ENCODE data around the gene SLC25A19.

Gene SLC25A19

DNA sequence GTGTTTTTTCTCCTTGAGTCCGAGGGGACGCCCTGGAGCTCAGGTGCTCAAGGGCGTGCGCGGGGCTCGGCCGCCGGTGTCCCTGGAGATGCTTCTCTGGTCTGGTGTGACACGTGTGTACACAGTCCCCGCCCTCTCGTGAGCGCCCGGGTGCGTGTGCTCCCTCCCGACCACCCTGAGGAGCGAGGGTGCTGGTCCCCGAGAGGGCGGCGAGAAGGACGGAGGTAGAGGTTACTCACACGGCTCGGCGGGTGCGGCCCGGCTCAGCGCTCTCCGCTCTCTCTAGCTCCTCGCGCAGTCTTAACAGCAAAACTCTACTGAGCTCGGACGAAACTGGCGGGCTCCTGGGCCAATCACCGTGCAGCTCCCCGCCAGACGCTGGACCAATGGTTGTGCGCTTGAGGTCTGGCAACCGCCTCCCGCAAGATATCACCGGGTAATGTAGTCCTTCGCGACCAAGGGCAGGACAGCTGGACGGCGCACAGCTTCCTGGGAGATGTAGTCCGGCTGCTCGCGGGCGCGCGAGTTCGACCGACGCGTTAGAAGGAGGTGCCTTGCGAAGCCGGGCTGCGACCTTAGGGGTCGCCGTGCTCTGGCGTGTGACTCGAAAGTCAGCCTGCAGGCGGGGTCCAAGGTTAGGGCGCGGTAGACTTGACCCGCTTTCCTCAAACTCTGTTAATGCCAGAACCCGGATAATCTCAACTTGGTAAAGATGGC, at the start of gene SLC25A19:
Gene SLC25A19 (minus strand): TSS at position 319 of the 717 bp plus-strand sequence. CDS start 2,669 bp downstream, outside the sequence.
- DNase-seq: peak; percentile 99

DNA sequence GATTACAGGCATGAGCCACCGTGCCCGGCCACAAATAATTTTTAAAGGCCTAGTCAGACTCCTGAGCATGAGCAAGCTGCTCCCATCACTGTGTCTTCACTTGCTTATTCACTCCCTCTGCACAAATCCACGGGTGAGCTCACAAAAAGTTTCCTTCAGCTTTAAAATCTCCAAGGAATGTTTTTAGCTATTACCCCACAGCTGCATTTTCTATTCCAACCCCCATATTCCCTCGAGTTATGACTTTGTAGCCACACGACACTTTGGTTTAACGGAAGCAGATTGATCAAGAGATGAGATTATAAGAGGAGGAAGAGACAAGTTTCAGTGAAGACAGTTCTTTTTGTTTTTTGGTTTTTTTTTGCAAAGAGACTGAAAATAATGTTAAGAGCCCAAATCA, 49.1 kb upstream of the SLC25A19 start:
- no peak for DNase-seq

DNA sequence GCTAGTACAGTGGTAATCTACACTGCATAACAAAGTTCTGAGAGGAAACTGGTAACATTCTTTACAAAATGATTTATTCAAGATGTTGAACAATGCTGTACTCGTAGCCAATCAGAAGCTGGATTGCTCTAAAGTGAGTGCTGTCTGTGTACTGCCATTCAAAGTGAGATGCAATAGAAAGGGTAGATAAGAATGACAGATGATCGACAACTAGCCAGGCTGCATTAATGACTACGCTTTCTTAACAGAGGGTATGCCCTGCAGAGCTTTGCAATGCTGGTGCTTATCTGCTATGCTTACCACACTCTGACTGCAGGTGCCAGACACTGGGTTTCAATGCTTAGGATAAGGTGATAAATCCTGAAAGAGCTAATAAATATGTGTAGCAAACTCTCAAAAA, 46.1 kb upstream of the SLC25A19 start:
- DNase-seq: no peak

DNA sequence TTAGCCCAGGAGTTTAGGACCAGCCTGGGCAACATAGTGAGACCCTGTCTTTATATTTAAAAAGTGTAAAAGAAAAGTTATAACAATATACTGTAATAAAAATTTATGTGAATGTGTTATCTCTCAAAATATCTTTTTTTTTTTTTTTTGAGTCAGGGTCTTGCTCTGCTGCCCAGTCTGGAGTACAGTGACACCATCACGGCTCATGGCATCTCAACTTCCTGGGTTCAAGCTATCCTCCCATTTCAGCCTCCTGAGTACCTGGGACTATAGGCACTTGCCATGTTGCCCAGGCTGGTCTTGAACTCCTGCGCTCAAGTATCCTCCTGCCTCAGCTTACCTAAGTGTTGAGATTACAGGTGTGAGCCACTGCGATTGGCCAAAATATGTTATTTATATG, 45.5 kb upstream of the SLC25A19 start:
- no peak for DNase-seq

DNA sequence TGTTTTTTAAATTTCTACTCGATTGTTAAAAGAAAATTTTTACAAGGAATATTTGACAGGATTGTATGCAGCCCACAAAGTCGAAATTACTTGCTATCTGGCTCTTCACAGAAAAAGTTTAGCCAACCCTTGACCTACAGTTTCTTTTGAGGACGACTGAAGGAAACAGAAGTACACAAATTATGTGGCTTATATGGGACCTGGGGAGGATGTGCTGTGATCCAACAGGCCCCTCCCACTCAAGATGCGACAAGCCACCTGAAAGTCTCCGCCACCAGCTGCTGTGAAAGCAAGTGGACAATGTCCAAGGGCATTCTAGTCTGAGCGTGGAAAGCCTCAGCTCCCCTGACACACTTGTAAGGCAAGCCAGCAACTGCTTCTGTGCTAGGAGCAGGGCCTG, 42.4 kb upstream of the SLC25A19 start:
- DNase-seq: no peak

- DNase-seq: no peak
Observed at GRCh38 chr17:75327757-75328156, 38.5 kb upstream of the SLC25A19 start.

- DNase-seq: no peak
Observed at GRCh38 chr17:75326226-75326848, 37.1 kb upstream of the SLC25A19 start.

DNA sequence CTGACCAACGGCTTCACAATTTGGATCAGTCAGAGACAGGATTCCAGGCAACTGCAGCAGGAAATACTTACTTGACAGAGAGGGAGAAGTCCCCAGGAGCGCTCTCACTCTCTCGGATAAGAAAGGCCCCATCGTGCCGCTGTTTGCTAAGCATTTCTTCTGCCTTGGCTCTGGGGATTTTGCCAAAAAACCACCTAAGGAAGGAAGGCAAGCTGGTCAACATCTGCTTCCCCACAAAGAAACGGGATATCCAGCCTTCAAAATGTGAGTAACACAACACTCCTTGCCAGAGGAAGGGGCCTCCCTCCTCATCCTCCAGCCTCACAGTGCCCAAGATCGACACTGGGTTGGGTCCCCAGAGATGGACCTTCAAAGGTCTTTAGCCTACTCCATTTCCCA, 36.6 kb upstream of the SLC25A19 start:
- no peak for DNase-seq

DNA sequence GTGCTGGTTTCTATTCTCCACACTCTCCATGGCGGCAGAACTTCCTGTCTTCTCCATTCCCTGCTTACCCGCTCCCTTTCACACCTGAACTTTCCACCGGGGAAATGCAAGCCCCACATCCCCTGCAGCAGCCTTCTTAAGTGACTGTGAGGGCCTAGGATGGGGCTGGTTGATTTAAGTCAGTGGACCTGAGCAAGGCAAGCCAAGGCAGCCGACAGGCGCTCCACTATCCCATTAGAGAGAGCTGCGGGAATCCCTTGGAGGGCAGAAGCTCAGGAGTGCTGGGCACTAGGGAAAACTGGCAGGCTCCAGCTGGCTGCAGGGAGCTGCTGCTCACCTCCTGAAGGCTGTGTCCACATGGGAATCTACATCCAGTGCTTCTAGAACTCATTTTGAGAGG, 36.1 kb upstream of the SLC25A19 start:
- DNase-seq: no peak

- DNase-seq: no peak
Observed at GRCh38 chr17:75321506-75321905, 32.3 kb upstream of the SLC25A19 start.

GRCh38 chr17:75319904-75320691, 30.9 kb upstream of the SLC25A19 start:
- no peak for DNase-seq

DNA sequence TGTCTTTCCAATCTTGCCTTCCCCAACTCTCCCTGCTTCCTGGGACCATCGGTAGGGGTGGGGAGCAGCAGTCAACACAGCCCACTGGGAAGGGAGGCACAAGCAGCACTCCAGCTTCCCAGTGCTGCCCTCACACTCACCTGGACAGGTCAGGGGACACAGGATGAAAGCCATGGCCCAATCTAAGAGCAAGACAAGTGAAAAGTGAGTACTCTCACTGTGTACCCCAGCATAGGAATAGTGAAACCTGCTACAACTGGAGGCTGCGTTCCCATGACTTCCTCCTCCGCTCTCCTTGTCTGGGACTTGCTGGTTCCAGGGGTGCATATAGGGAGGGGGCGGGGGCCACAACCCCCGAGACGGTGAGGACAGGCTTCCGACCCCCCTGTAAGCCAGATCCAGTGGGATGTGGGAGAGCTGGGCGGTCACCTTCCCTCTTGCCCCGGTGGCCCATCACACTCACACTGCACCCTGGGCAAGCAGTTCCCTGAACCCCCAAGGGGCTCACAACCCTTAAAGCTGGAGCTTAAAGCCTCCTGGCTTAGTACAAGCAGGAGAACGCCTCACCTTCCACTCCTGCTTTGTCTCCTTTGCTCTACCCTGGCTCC, 29.5 kb upstream of the SLC25A19 start:
- no peak for DNase-seq

- no peak for DNase-seq
Observed at GRCh38 chr17:75318211-75318610, 29.0 kb upstream of the SLC25A19 start.

DNA sequence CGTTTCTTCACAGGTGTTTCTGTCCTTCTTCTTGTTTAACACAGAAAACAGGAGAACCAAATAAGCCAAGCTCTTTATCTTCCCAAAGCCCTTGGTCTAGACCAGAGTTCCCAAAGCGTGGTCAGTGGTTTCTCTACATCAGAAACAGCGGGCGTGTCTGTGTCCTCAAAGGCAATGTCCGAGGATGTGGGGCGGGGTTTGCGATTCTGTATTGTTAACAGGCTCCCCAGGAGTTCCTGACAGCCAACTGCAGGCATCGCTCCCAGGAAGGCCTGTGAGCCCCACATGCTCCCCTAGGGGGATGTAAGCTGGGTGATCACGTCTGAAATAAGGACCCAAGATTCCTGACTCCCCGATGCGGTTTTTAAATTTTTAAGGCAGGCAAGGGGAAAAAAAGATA, 28.4 kb upstream of the SLC25A19 start:
- DNase-seq: no peak

- DNase-seq: no peak
Observed at GRCh38 chr17:75316253-75316652, 27.0 kb upstream of the SLC25A19 start.

DNA sequence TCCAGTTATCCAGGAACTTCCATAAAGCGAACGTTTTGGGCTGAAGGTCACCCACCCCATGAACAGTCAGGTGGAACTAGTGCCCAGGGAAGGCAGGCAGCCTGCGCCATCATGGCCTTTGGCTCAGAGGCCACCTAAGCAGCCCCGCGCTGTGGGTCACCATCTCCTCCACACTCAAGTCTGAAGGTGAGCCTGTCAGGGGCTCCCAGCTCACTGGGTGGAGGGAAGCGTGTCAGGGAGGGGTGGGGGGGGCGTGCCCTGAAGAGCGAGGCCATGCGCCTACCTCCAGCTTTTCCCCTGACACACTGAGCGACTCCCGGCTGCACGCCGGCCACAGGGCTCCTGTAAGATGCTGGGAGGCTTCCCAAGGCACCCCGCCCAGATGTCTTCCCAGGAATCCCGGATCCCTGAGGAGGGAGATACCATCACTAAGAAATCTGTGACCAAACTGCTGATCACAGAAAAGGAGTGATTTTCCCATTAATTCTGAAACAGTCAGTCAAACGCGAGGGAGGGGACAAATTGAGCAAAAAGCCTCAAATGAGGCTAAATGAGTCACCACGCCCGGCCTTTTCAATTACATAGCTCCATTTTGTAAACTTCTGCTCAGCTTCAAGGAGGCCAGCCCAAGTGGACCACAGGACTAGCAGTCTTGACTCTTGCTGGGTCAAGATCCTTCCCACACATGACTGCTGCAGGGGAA, 26.5 kb upstream of the SLC25A19 start:
- DNase-seq: no peak

DNA sequence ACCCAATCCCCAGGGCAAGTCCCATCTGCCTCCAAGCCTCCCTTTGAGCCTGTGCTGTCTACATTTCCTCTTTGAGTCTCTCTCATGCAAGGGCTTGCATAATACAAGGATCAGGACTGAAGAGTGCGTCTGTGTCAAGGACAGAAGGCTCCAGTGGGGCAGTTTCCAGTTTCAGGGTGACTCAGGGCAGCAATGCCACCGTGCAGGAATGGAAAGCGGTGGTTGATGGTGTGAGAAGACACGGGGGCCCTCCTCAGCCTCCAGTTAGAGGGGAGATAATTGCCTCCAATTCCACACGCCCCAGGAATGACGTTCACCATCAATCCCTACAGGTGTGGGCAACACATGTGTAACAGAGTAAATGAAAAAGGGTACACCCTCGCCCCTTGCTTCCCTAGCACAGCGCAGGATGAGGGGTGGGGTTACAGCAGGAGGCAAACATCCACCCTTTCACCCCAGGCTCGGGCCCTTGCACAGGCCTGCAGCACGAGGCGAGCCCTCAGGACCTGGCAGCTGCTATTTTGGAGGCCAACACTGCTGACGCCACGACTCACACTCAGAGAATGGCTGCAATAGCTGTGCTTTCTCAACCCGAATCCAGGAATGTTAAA, 24.8 kb upstream of the SLC25A19 start:
- no peak for DNase-seq

DNA sequence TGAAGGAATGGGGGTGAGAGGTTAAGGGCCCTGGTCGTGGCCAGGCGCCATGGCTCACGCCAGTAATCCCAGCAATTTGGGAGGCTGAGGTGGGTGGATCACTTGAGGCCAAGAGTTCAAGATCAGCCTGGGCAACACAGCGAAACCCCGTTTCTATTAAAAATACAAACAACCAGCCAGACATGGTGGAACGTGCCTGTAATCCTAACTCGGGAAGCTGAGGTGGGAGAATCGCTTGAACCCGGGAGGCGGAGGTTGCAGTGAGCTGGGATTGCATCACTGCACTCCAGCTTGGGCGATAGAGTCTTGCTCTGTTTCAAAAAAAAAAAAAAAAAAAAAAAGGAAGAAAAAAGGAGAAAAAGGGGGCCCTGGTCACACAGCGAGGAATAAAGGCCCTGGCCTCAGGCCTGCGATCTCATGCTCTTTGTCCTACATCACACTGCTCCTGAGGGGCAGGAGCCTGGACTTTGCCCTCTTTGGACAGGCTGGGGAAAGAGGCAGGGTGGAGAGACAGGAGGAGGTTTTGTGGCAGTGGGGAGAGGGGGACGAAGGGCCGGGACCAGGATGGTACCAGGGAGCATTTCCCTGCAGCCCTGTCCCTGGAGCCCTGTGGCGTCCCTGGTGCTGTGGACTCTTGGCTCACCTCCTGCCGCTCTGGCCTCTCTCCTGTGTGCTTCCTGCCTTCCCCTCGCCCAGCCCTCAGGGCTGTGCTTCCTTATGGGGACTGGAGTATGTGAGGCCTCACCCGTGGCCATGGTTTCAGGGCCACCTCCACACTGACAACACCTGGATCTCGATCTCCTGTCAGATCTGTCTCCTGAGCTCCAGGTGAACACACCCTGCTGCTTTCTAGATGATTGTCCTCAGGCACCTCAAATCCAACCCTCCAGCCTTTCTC, 19.7 kb upstream of the SLC25A19 start:
- DNase-seq: no peak

- DNase-seq: no peak
Observed at GRCh38 chr17:75307957-75308731, 18.9 kb upstream of the SLC25A19 start.

GRCh38 chr17:75301502-75302206, 12.4 kb upstream of the SLC25A19 start:
- no peak for DNase-seq
